WERI-Rb-1 (cell line): ENCODE results near the gene NFE2L2.
A peak's percentile ranks its signal among the peaks of the same experiment; 100 is the strongest.
"Not testable (repeated sequence)": the region's sequence is repeated elsewhere in the genome, so short reads cannot be mapped to it uniquely, and the experiment has no call there.

Experiments
- DNase-seq: peaks from one replicate; pipeline ENCODE4 v3.0.0-alpha.2; 2020
- H3K27ac ChIP-seq: fragments of 250-450 bp; sonication (Bioruptor Pico); 2 replicates; pipeline ENCODE4 v1.5.1; 2020; ENCODE audit warnings: mild to moderate bottlenecking, moderate library complexity
- H3K27me3 ChIP-seq: fragments of 250-450 bp; sonication (Bioruptor Pico); 2 replicates; pipeline ENCODE4 v1.5.1; 2021; ENCODE audit warnings: mild to moderate bottlenecking, low read depth, moderate library complexity; ENCODE audit not compliant: insufficient read depth, severe bottlenecking
- H3K36me3 ChIP-seq: fragments of 250-450 bp; sonication (Bioruptor Pico); 2 replicates; pipeline ENCODE4 v1.5.1; 2020; ENCODE audit warnings: mild to moderate bottlenecking, moderate library complexity
- H3K4me3 ChIP-seq: 2 replicates; pipeline ENCODE4 v1.5.1; 2011; ENCODE audit warnings: low read depth, mild to moderate bottlenecking, control low read depth, low read length
- H3K9me3 ChIP-seq: fragments of 250-450 bp; sonication (Bioruptor Pico); 2 replicates; pipeline ENCODE4 v1.5.1; 2021; ENCODE audit warnings: mild to moderate bottlenecking, moderate library complexity; ENCODE audit not compliant: severe bottlenecking
- TF ChIP-seq, protein P1 (sequence below): IDR thresholded peaks from 2 replicates; pipeline ENCODE4 v1.5.1; 2011; ENCODE audit warnings: low read depth, mild to moderate bottlenecking, control low read depth, inconsistent platforms, low read length

Gene NFE2L2

DNA sequence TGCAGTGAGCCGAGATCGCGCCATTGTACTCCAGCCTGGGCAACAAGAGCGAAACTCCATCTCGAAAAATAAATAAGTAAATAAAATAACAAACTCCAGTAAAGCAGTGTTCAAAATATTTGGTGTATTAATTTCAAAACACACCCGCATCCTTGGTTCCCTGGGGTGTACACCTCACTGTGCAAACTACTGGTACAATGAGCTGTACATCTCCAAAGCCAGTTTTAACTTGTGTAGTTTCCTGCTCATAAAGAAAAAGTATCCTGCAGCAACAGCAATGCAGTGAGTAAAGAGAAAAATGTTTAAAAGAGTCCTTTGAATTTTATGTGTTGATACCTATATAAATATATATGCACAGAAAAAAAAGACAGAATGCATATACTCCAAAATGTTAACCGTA is 4.4 kb upstream of the NFE2L2 start:
- Histone ChIP-seq H3K36me3 (peaks cover 4% of the 10 kb centered on the region), H3K27ac (no peak overlapping the region), H3K27me3 (no peaks in the 10 kb centered on the region), H3K4me3 (no peak overlapping the region), H3K9me3 (no peaks in the 10 kb centered on the region)
- no peak for DNase-seq
- TF ChIP-seq, protein P1, sequence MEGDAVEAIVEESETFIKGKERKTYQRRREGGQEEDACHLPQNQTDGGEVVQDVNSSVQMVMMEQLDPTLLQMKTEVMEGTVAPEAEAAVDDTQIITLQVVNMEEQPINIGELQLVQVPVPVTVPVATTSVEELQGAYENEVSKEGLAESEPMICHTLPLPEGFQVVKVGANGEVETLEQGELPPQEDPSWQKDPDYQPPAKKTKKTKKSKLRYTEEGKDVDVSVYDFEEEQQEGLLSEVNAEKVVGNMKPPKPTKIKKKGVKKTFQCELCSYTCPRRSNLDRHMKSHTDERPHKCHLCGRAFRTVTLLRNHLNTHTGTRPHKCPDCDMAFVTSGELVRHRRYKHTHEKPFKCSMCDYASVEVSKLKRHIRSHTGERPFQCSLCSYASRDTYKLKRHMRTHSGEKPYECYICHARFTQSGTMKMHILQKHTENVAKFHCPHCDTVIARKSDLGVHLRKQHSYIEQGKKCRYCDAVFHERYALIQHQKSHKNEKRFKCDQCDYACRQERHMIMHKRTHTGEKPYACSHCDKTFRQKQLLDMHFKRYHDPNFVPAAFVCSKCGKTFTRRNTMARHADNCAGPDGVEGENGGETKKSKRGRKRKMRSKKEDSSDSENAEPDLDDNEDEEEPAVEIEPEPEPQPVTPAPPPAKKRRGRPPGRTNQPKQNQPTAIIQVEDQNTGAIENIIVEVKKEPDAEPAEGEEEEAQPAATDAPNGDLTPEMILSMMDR: no peak

DNA sequence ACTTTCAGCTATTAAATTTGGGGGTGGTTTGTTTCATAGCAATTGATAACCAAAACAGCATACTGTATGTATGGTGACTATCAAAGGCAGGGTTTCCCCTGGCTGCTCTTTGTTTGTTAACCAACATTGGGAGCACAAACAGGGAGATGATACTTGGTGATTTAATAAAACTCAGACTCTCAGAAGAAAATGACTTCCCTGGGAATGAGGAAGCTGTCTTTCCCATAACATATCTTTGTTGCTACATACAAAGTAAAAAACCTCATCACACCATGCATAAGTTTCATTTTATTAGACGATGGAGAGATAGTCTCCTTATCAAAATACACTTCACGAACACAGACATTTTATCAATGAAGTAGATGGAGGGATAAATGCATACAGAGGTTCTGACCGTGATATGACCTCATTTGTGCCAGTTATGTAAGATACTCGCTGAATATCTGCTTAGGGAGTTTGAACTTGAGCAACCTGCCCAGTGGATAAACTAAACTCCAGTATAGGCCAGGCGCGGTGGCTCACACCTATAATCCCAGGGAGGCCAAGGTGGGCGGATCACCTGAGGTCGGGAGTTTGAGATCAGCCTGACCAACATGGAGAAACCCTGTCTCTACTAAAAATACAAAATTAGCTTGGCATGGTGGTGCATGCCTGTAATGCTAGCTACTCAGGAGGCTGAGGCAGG is 3.8 kb upstream of the NFE2L2 start:
- H3K27me3 ChIP-seq: no peaks in the 10 kb centered on the region
- no peak for DNase-seq
- H3K36me3 ChIP-seq: peaks cover 8% of the 10 kb centered on the region
- no peak overlapping the region for H3K4me3 ChIP-seq
- no peaks in the 10 kb centered on the region for H3K9me3 ChIP-seq
- H3K27ac ChIP-seq: no peak overlapping the region
- TF ChIP-seq, protein P1: no peak

DNA sequence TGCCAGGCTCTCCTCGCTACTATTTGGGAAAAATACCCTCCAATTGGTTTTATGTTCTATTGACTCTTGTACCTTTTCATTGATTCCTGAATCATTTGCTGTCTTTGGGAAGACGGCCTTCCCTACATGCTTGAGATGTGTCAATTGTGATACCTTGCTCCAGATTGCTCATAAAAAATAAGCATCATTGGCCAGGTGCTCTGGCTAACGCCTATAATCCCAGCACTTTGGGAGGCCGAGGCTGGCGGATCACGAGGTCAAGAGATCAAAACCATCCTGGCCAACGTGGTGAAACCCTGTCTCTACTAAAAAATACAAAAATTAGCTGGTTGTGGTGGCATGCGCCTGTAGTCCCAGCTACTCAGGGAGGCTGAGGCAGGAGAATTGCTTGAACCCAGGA is 2.4 kb upstream of the NFE2L2 start:
- not testable (repeated sequence) for H3K27me3 ChIP-seq, H3K36me3 ChIP-seq, DNase-seq, H3K4me3 ChIP-seq, H3K27ac ChIP-seq, H3K9me3 ChIP-seq

DNA sequence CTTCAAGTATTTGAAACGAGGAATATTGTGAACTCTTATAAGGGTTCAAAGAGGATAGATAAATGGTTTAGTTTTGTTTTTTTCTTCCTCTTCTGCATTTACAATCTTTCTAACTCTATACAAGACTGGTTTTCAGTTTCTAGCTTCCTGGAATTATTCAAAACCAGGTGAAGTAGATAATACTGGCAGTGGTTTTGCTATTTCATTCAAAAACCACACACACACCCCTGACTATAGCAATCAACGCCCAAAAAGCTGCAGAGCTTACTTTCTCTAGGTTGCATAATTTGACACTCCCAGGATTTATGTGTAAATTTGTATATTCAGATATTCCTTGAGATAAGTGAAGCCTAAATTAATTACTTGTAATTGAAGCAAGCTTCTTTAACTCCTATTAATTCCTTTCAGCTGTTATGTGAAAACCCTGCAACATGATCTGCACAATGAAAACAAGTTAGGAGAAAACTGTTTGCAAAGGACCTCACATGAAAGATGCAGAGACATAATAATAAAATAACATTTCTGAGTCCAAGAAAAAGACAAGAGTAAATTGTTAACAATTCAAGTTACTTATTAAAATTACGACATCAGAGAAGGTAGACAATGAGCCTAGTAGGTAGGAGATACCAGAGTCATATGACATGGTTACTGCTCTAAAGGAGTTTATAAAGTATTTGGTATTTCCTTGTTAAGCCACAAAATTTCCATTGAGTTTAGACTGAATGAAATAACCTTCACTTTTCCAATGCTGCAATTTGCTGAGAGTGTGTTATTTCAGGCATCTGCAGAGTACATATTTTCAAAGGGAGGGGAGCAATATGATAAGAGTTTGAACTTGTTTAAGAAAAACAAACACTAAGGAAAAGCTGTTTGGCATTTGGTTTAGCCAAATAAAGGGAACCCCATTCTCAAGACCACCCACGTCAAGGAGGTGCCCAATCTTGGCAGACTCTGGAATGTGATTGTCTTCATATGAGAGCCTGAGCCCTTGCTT is 1.6 kb upstream of the NFE2L2 start:
- no peak for DNase-seq
- Histone ChIP-seq H3K9me3 (no peaks in the 10 kb centered on the region), H3K4me3 (peak overlapping the region; percentile 94), H3K27me3 (no peaks in the 10 kb centered on the region), H3K27ac (peak overlapping the region; percentile 97), H3K36me3 (peaks cover 8% of the 10 kb centered on the region)
- TF ChIP-seq, protein P1: no peak

GRCh38 chr2:177264209-177264692 is 276 bp downstream of the NFE2L2 start:
- Histone ChIP-seq H3K4me3 (peak overlapping the region; percentile 94), H3K9me3 (peaks cover 2% of the 10 kb centered on the region), H3K27me3 (no peaks in the 10 kb centered on the region), H3K36me3 (peaks cover 8% of the 10 kb centered on the region), H3K27ac (peak overlapping the region; percentile 97)
- DNase-seq: peak; percentile 43
- TF ChIP-seq, protein P1: no peak
